Astrocyte of the spinal cord (primary cell): ENCODE results near the gene GLT1D1.

ENCODE experiments used
- DNase-seq: peaks from one replicate; pipeline ENCODE4 v3.0.0; 2011; ENCODE audit warnings: low read depth, low spot score
- H3K4me3 ChIP-seq: 2 replicates; pipeline ENCODE4 v1.5.1; 2011; ENCODE audit warnings: low read depth, mild to moderate bottlenecking, low read length, moderate library complexity
- in situ Hi-C: cut with HindIII; loops from 2 replicates; pipeline ENCODE4 v1.10.0; 2017; ENCODE audit warnings: low sequenced_read_pairs
- TF ChIP-seq, protein P1 (sequence below): IDR thresholded peaks from 2 replicates; pipeline ENCODE4 v1.5.1; 2012; ENCODE audit warnings: low read depth, mild to moderate bottlenecking, low read length, inconsistent platforms

GLT1D1 gene

DNA sequence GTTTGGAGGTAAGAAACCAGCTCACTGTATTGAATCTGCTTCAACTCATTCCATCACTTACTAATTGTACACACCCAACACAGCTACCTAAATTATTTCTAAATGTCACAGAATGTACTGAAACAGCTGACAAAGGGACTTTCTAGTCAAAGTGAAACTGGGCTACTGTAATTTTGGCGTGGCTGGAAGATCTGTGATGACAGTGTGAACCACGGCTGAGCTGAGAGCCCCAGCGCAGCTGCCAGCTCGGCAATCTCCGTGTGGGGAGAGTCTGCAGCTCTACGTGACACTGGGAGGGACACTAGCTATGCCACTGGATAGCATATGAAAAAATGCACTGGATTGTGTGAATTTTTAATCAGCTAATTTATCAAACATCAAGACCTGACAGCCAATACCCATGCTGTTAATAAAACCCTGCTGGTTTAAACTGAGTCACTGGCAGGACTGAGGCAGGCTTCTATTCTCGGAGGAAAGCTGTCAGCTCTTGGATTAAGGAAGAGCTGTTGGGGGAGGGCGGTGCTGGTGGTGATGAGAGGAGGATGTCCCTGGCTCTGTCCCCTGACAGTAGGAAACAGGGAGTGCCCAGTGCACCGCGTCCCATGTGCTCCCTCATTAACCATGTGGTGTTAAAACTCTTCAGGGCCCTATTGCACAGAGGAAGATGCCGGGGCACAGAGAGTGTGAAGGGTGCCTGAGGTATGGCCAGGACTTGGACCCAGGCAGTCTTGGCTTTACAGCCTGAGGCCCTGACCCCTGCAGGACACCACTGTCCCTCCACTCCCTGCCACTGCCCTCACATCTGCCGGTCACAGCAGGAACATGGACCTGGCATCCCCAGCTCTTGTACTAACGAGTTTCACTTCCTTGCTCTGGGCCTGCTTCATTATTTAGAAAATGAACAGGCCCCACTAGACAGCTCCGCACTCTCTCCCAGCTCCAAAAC is 42.8 kb upstream of the GLT1D1 start:
- DNase-seq, result no peak
- in situ Hi-C loops, result no loop called here
- TF ChIP-seq, protein P1, sequence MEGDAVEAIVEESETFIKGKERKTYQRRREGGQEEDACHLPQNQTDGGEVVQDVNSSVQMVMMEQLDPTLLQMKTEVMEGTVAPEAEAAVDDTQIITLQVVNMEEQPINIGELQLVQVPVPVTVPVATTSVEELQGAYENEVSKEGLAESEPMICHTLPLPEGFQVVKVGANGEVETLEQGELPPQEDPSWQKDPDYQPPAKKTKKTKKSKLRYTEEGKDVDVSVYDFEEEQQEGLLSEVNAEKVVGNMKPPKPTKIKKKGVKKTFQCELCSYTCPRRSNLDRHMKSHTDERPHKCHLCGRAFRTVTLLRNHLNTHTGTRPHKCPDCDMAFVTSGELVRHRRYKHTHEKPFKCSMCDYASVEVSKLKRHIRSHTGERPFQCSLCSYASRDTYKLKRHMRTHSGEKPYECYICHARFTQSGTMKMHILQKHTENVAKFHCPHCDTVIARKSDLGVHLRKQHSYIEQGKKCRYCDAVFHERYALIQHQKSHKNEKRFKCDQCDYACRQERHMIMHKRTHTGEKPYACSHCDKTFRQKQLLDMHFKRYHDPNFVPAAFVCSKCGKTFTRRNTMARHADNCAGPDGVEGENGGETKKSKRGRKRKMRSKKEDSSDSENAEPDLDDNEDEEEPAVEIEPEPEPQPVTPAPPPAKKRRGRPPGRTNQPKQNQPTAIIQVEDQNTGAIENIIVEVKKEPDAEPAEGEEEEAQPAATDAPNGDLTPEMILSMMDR, result no peak
- no peak overlapping the region for H3K4me3 ChIP-seq

DNA sequence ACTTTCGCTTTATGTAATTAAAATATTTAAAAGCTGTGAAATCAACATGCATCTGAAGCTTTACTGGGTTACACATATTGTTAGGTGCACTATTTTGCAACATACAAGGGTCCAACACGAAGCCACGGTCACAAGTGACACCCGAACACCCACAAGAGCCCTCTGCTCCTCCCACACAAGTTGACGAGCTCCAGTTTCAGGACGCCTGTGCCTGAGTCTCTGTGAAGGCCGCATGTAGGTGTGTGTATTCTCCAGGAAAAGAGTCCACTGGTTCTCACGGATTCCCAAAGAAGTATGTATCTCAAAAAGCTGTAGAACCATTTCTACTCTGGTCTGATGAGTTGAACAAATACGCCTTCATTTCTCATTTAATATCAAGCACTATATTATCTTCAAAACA is 41.5 kb upstream of the GLT1D1 start:
- no peak for DNase-seq
- in situ Hi-C loops, result no loop called here
- TF ChIP-seq, protein P1, result no peak
- H3K4me3 ChIP-seq, result no peak overlapping the region

DNA sequence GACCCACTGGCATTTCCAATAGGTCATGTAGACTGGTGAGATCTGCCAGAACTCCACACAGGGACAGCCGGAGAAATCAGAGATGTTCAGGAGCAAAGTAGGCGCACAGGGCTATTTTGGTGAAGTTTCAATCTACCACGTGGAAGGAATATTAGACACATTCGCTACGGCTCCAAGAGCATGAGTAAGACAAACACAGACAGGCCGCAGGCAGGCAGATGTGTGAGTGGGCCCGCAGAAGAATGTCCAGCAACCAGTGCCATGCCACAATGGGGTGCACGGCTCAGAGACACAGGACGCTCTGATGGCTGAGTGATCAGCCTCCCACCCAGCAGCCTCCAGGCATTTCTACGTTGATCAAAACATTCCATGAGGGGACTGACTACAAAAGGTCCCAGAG is 39.9 kb upstream of the GLT1D1 start:
- no peak overlapping the region for H3K4me3 ChIP-seq
- DNase-seq, result peak; percentile 18
- TF ChIP-seq, protein P1, result no peak
- in situ Hi-C loops, result no loop called here

DNA sequence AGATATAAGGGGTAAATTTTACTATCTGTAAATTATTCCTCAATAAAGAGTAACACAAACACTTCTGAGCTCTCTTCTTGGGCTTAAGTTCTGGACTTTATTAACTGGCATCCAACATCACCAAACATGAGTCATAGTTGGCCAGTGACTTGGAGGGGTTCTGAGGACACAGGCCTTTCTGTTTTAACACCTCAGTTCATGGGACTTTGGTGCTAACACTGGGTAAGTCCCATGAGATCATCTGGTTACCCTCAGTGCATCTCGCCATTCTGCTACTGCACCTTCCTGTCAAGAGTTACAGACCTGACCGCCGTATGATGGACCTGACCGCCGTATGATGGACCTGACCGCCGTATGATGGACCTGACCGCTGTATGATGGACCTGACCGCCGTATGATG is 39.4 kb upstream of the GLT1D1 start:
- DNase-seq, result peak; percentile 36
- TF ChIP-seq, protein P1, result no peak

DNA sequence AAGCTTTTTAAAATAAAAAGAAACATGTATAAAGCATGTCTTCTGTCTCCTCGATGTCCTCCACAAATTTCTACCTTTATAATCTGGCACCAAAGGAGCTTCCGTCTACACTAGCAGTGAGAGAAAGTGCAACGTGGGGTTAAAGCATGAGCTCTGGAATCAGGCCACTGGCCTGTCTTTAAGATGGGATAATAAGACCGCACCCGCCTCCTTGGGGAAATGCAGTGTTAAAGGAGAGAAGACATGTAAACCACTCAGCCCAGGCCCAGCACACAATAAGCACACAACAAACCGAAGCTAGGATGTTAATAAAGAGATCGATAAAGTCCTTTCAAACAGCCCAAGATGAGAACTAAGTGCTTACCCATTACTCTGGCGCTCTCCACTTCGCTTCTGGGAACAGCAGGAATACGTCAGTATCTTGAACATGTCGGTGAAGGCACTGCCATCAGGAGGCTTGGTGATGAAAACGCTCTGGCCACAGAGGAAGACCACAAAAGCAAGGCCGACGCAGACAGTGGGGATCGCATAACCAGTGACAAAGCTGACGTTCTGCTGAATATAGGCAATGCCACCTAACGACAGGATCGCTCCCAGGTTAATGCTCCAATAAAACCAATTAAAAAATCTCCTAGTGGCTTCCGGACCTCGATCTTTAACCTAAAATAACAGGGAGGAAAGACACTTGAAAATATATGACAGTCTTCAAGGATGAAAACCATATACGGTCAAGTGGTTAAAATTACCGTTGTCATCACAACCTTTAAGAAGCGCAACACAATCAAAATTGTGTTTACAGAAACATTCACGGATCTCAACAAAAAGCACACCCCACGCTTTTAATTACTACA is 38.6 kb upstream of the GLT1D1 start:
- H3K4me3 ChIP-seq, result no peak overlapping the region
- in situ Hi-C loops, result no loop called here
- no peak for DNase-seq
- TF ChIP-seq, protein P1, result no peak

More for the DNA sequence above, 39.4 kb upstream of the GLT1D1 start:
- H3K4me3 ChIP-seq, result no peak overlapping the region
- in situ Hi-C loops, result no loop called here

DNA sequence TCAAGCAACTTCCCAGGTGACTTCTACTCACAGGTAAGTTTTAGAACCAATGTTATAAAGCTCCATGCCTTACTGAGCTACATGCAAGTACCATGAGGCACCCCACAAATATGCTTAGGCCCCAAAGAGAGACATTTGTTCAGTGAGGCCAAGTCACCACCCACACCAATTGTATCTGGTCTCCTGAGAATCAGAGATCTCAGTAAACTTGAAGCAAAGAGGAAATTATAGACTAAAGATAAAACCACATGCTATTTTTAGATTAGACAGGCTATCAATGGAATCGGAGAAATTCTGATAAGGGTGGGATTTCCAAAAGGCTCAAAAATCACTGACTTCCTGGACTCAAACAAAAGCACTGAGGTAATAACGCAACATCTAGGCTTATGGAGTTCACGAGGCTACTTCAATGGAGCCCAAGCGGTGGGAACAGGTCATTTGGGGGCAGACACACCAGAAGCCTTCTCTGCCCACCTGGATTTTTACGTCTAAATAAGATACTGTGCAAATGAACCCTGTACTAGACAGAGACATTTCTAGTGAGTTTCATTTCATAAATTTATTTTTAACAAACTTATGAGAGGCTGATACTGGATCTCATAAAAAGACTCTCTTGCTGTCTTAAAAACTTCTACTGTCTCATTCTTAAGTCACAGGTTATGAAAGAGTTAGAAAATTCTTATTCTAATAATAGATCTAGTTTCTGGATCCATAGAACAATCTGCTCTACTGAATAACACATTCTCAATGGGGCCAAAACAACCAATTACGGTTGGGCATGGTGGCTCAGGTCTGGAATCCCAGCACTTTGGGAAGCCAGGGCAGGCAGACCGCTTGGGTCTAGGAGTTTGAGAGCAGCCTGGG is 37.3 kb upstream of the GLT1D1 start:
- in situ Hi-C loops, result no loop called here
- H3K4me3 ChIP-seq, result no peak overlapping the region
- no peak for DNase-seq
- TF ChIP-seq, protein P1, result no peak
